AG09319 (cell line): ENCODE measurements around the gene PADI1.

Source experiments
- DNase-seq: peaks from one replicate; pipeline ENCODE4 v3.0.0-alpha.2; 2010; ENCODE audit warnings: low read depth; ENCODE audit errors: extremely low read depth
- CTCF ChIP-seq: IDR thresholded peaks from 2 replicates; pipeline ENCODE4 v1.5.1; 2011; ENCODE audit warnings: low read depth, mild to moderate bottlenecking, inconsistent platforms, low read length, moderate library complexity

The PADI1 gene

DNA sequence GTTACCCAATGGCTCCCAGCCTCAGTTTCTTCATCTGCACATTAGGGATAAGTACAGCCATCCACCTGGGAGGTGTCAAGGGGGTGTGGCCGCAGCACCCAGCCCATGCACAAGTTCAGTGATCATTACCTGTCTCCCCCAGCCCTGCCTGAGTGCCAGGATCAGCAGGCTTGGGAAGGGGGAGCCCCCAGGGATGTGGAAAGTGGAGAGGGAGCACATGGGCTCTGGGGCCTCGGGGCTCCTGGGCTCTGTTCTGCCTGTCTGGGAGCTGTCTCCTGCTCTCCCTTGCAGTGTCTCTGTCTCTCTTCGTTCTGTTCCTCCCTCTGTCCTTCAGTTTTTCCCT, 10.8 kb upstream of the PADI1 start:
- no peak for DNase-seq
- no peak for TF ChIP-seq CTCF

DNA sequence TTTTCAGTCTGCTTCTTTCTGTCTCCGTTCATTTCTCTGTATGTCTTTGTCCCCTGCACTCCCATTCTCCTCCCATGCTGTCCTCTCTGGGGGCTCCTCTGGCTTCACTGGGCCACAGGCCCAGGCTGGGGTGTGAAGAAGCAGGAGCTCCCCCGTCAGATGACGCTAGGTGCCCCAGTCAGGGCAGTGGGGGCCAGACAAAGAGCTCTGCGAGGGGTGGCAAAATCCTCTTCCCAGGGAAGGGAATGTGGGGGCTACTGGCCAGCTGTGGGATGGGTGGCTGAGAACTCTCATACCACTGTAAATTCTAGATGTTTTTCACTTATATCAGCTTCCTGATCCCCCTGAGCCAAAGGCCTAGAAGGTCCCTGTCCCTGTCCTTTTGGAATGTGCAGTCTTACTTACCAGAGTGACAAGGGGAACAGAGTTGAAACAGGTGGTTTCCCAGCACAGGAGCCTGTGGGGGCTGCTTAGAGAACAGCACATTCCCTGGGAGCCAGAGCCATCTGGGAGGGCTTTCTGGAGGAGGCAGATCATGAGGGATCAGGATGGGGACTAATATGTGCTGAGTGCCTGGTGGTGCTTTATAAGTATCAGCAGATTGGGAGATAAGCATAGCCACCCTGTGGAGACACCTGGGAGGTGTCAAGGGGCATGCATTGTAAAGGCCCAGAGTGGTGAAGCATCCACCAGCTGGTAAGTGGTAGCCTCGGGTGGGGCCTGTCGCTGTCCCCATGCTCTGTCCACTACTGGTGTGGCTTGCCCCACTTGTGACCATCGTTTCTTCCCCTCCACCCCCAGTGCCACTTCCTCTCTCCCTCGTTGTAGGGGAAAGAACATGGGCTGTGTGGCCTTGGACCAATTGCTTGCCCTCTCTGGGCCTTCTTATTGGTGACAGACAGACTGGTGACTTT, 10.1 kb upstream of the PADI1 start:
- no peak for TF ChIP-seq CTCF
- DNase-seq, result no peak

DNA sequence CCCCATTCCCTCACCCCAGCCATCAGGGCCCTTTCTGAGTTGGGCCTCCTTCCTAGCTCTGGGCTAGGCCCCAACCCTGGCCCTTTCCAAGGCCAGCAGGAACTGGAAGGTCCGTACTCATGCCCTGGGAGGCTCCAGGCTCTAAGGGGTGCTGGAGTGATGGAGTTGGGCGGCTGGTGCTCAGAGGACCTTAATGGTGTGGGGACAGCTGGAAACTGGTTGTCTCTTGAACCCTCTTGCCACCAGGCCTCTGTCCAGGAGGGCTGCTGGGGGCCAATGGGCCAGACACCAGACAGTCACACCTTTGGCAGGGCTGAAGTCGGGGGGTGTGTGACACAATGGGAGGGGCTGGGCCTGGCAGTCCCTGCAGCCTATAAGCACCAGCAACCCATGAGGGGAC, 9.2 kb upstream of the PADI1 start:
- TF ChIP-seq CTCF, result no peak
- DNase-seq, result no peak

GRCh38 chr1:17196496-17197185, 8.3 kb upstream of the PADI1 start:
- TF ChIP-seq CTCF, result no peak
- no peak for DNase-seq

DNA sequence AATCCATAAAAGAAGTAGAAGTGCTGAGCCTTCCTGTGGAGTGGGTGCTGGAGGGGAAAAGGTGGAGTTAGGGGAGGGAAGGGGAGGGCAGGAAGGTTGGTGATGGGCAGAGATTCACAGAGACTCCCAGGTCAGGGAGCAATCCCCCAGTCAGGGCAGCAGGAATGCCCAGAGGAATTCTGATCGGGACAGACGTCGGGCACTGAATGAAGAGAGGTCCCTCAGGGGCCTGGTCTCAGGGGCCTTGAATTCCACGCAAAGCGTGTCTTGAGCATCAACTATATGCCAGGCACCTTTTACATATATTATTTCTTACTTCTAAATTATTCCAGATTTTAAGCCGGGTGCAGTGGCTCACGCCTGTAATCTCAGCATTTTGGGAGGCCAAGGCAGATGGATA, 7.2 kb upstream of the PADI1 start:
- DNase-seq, result no peak
- TF ChIP-seq CTCF, result no peak

DNA sequence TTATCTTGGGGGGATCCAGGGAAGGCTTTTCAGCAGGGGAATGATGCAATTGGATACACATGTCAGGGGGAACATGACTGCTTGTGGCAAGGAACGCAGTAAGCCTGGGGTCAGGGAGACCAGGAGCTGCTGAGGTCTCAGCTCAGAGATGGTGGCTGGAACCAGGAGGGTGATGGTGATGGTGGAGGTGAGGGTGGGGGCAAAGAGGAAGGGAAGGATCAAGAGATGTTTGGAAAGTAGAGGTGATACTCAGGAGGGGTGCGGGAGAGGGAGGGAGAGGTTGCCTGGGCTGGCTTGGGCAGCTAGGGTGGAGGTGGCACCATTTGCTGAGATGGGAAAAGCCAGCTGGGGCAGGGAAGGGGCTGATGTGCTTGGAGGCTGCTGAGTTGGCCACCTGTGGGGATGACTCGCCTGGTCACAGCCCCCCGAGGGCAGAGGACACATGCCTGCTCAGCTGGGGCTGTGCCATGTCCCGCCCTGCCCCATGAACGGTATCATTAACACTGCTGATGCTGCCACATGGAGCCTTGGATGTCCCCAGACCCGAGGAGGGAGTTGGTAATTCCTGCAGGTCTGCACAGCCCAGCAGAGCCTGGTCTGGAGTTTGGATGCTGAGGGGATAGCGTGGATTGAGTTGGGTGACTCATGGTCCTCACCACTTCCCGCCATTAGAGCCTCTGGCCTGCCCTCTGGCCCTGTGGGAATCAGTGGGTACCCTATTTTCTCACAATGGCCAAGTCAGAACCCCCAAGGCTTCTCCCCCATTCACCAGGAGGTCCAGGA, 6.3 kb upstream of the PADI1 start:
- DNase-seq, result no peak
- no peak for TF ChIP-seq CTCF
